ENCODE measurements around the gene ANKRD13D. TPM values are rescaled to one million over a fixed set of nuclear protein-coding genes. Genes with fewer than 3 reads are reported as not detected.

Gene ANKRD13D
- total and polyA plus RNA-seq, 2 of the 8 experiments (the other 6 are each of a cell fraction or from before 2014, with no cell fraction given) = 24.9 to 26.5 TPM

DNA sequence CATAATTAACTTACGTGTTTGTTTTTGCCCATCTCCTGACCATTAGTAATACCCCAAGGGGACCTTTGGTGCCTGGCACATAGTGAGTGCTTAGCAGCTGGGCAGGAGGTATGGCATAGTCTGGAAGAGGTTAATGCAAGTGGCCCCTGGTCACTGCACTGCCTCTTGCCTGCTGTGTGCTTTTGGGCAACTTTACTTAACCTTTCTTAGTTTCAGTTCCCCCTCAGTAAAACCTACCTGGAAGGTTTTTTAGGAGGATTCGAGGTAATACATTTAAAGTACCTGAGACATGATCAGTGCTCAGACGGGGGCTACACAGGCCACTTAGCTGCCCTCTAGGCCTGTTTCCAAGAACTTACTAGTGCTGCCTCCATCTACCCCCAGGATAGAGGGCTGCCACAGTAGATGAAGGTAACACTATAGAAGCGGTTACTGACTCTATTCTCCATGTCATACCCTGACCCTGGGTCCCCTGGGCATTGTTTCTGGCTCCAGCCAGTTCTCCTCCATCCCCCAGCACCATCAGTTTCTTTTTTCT is 60.9 kb downstream of the ANKRD13D start:
- Histone ChIP-seq H3K79me1 (ENCODE audit: low read depth, low read length) (peaks cover 2% of the 10 kb centered on the region; the same call in 1 of the 2 replicates), H3K4me3 (ENCODE audit: extremely low read depth in 1 of 4, insufficient read depth in 2 of 4, low read depth in 3 of 4, low read length in 4 of 4) (no peak overlapping the region), H2AFZ (ENCODE audit: low read length) (no peak overlapping the region), H4K91ac (replicated peaks; ENCODE audit: insufficient read length, low read length) (no peak overlapping the region), H3K27me3 (replicated peaks in 1 of 4; ENCODE audit: control insufficient read depth in 3 of 4, extremely low read depth in 1 of 4, insufficient read depth in 3 of 4, low read length in 3 of 4) (no peaks in the 10 kb centered on the region), H3K14ac (ENCODE audit: insufficient read length) (no peak overlapping the region), H3K79me2 (ENCODE audit: control insufficient read depth in 1 of 2, insufficient read depth in 2 of 2, low read length in 2 of 2) (no peaks in the 10 kb centered on the region), H3K36me3 (ENCODE audit: control insufficient read depth in 2 of 4, insufficient read depth in 4 of 4, low read length in 3 of 4) (no peaks in the 10 kb centered on the region), H4K5ac (ENCODE audit: insufficient read length, low read depth, low read length) (no peak overlapping the region), H3K56ac (replicated peaks; ENCODE audit: insufficient read length, low read depth, low read length) (no peak overlapping the region), H3K27ac (ENCODE audit: low read depth, low read length) (no peak overlapping the region), H2BK5ac (ENCODE audit: low read depth, low read length) (no peak overlapping the region; the same call in 1 of the 2 replicates), H4K20me1 (replicated peaks in 1 of 2; ENCODE audit: control insufficient read depth in 1 of 2, insufficient read depth in 2 of 2, low read length in 2 of 2) (peaks cover 0 to 3% of the 10 kb centered on the region in 2 experiments), H3K4me2 (ENCODE audit: insufficient read depth in 1 of 2, low read depth in 2 of 2, low read length in 2 of 2) (no peak overlapping the region), H3K4ac (replicated peaks; ENCODE audit: insufficient read length, low read depth, low read length) (no peak overlapping the region), H2BK12ac (ENCODE audit: low read depth, low read length) (0 out of 2 replicates have a peak overlapping the region, but pooled peaks have one; percentile 10), H2BK120ac (replicated peaks; ENCODE audit: low read depth, low read length) (no peak overlapping the region), H4K8ac (ENCODE audit: extremely low read depth, insufficient read depth, low read length) (no peak overlapping the region), H2AK5ac (ENCODE audit: low read depth, low read length) (no peak overlapping the region), H3K23me2 (ENCODE audit: low read depth, low read length) (peaks cover 8% of the 10 kb centered on the region; the same call in 1 of the 2 replicates), H3K23ac (ENCODE audit: insufficient read length) (no peak overlapping the region), H3K18ac (ENCODE audit: extremely low read depth, low read length) (no peak overlapping the region), H3K9me3 (ENCODE audit: insufficient read depth in 2 of 2, low read depth in 1 of 2, low read length in 1 of 2) (no peaks in the 10 kb centered on the region), H2BK20ac (ENCODE audit: low read length) (no peak overlapping the region), H3K4me1 (replicated peaks in 1 of 4; ENCODE audit: control insufficient read depth in 3 of 4, insufficient read depth in 4 of 4, low read length in 3 of 4) (peaks cover 0 to 18% (median 13%) of the 10 kb centered on the region in 4 experiments; a peak in 6 of 7 replicates), H2BK15ac (ENCODE audit: low read length) (no peak overlapping the region), H3K9ac (replicated peaks in 1 of 4; ENCODE audit: extremely low read depth in 1 of 4, low read depth in 3 of 4, low read length in 3 of 4) (no peak overlapping the region)
- CTCF ChIA-PET (ENCODE audit: partially characterized antibody) = interaction anchor here (0.9 to 20.0 kb wide), 8 partner anchors 12 to 266 kb away, joined by 3 to 1305 read pairs (median 19); partner anchors contain the start of genes CLCF1, PPP1CA, RAD9A and TBC1D10C
- POLR2A ChIA-PET (ENCODE audit: partially characterized antibody) = interaction anchor here (0.6 to 2.5 kb wide), 4 partner anchors 33 to 237 kb away, joined by 3 to 8 read pairs (median 3); partner anchors contain the start of gene RAD9A
- FAIRE-seq (no peak), DNase-seq (ENCODE audit: low read depth in 1 of 2, low spot score in 2 of 2) (no peak)
- TF ChIP-seq RXRA (IDR thresholded peaks at IDR 0.05; ENCODE audit: insufficient read depth, low read depth, low read length) (no peak), HDAC2 (IDR thresholded peaks at IDR 0.05; ENCODE audit: borderline replicate concordance in 1 of 2, low read depth in 2 of 2, low read length in 2 of 2) (no peak), EP300 (IDR thresholded peaks at IDR 0.05; ENCODE audit: borderline replicate concordance in 1 of 2, low read depth in 2 of 2, low read length in 2 of 2) (no peak), ZNF274 (IDR thresholded peaks at IDR 0.05; ENCODE audit: borderline replicate concordance, extremely low read depth, low read length) (no peak), TBP (IDR thresholded peaks at IDR 0.05; ENCODE audit: low read depth, low read length) (no peak)
- WGBS, 2 experiments (ENCODE audit: extremely low coverage in 1 of 2, insufficient coverage in 1 of 2, insufficient read length in 1 of 2, insufficient replicate concordance in 2 of 2, low coverage in 1 of 2, low lambda C conversion rate in 2 of 2, missing lambda C conversion rate in 1 of 2) = 89% methylated on average over 4 of the region's 4 CpGs; no CpG with 5 or more reads in 1 of the 2 experiments
